Ascending aorta (tissue), 2 donors: Measurements from ENCODE around the gene ANKRD35. TPM values are rescaled to one million over a fixed set of nuclear protein-coding genes. Genes with fewer than 3 reads are reported as not detected.
"Not testable (repeated sequence)": the region's sequence is repeated elsewhere in the genome, so short reads cannot be mapped to it uniquely, and the experiment has no call there.

Experiments used
- DNase-seq, 2 donors: peaks; one replicate each; pipeline ENCODE4 v3.0.0-alpha.2; 2019; ENCODE audit warnings: low spot score in 2 of 2
- H3K27ac ChIP-seq, 2 donors: fragments of 200-600 bp; sonication (generic); one replicate each; pipeline ENCODE4 v1.5.1; 2016 to 2017; ENCODE audit warnings: mild to moderate bottlenecking in 1 of 2
- H3K27me3 ChIP-seq: fragments of 200-600 bp; sonication (generic); one replicate; pipeline ENCODE4 v1.5.1; 2017
- H3K36me3 ChIP-seq, 2 donors: fragments of 200-600 bp; sonication (generic); one replicate each; pipeline ENCODE4 v1.5.1; 2016
- H3K4me1 ChIP-seq, 2 donors: fragments of 200-600 bp; sonication (generic); one replicate each; pipeline ENCODE4 v1.5.1; 2016 to 2017; ENCODE audit warnings: mild to moderate bottlenecking in 1 of 2
- H3K4me3 ChIP-seq, 2 donors: fragments of 200-600 bp; sonication (generic); one replicate each; pipeline ENCODE4 v1.5.1; 2016 to 2017; ENCODE audit warnings: mild to moderate bottlenecking in 1 of 2
- H3K9me3 ChIP-seq, 2 donors: fragments of 200-600 bp; sonication (generic); one replicate each; pipeline ENCODE4 v1.5.1; 2016
- CTCF ChIP-seq, 3 experiments: fragments of 200-600 bp in 2 of 3; fragments of 450-650 bp in 1 of 3; sonication (generic) in 2 of 3; IDR thresholded peaks; one replicate each; pipeline ENCODE4 v1.5.1; 2016 to 2019; ENCODE audit warnings: antibody characterized with exemption in 3 of 3, mild to moderate bottlenecking in 1 of 3, moderate library complexity in 1 of 3
- intact Hi-C: fragments of 100-400 bp; cut with DNase I; formaldehyde crosslinking; loops from one replicate; pipeline ENCODE4 v1.15.1; 2023
- total RNA-seq: library from RNA; depleted of rRNA; stranded (reverse); fragments of >200 nt; gene quantifications from one replicate; pipeline ENCODE4 v1.1.0, GENCODE V29; 2016

Gene ANKRD35
- total RNA-seq, 1 donor from 2014 or later: 19.9 TPM

GRCh38 chr1:145823565-145824498 is 61.8 kb downstream of the ANKRD35 start, which contains the start of the genes POLR3C and RNF115:
TSS of gene POLR3C (plus strand) at chr1:145824200. CDS start at chr1:145825777, 1,577 bp downstream.
TSS of gene RNF115 (minus strand) at chr1:145824095. CDS start at chr1:145823873, 222 bp downstream.
- Histone ChIP-seq H3K9me3 (no peaks in the 10 kb centered on the region), H3K4me1 (peaks cover 0 to 17% of the 10 kb centered on the region in 2 donors), H3K27ac (peak within 1 kb of the TSS; percentile 95 to 96), H3K36me3 (peaks cover 24 to 29% of the 10 kb centered on the region in 2 donors), H3K4me3 (peak within 1 kb of the TSS; percentile 84 to 89), H3K27me3 (no peaks in the 10 kb centered on the region)
- DNase-seq: peak; percentile 58 to 95
- TF ChIP-seq CTCF (IDR thresholded peaks at IDR 0.05): peak in 1 of 3 experiments; percentile 10
- intact Hi-C loops: loop anchor here (5.0 kb wide), 1 partner anchor 42 kb away; no protein-coding TSS in a partner anchor

GRCh38 chr1:145822779-145823331 is 62.8 kb downstream of the ANKRD35 start:
- Histone ChIP-seq H3K4me1 (peaks cover 0 to 17% of the 10 kb centered on the region in 2 donors), H3K36me3 (peaks cover 15 to 19% of the 10 kb centered on the region in 2 donors)
- H3K4me3 ChIP-seq, H3K9me3 ChIP-seq, H3K27ac ChIP-seq, DNase-seq, H3K27me3 ChIP-seq: not testable (repeated sequence)
- intact Hi-C loops: loop anchor here (5.0 kb wide), 1 partner anchor 41 kb away; no protein-coding TSS in a partner anchor

DNA sequence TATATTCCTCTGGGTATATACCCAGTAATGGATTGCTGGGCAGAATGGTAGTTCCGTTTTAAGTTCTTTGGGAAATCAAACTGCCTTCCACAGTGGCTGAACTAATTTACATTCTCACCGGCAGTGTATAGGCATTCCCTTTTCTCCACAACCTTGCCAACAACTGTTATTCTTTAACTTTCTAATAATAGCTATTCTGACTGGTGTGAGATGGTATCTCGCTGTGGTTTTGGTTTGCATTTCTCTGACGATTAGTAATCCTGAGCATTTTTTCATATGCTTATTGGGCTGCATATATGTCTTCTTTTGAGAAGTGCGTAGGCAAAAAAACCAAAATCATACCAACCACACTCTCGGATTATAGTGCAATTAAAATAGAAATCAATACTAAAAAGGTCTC is 67.6 kb downstream of the ANKRD35 start:
- H3K4me3 ChIP-seq, DNase-seq, H3K27ac ChIP-seq: not testable (repeated sequence)

More for the DNA sequence above, 67.6 kb downstream of the ANKRD35 start:
- H3K4me1 ChIP-seq, H3K9me3 ChIP-seq, H3K36me3 ChIP-seq, H3K27me3 ChIP-seq, intact Hi-C loops: not testable (repeated sequence)

Other genes with a start within 250 kb of the ANKRD35 start
- gene PDZK1, start 178.5 kb downstream of the ANKRD35 start, total RNA-seq: not detected
- gene CD160, start 166.4 kb downstream of the ANKRD35 start, total RNA-seq: not detected
- gene RNF115, start 61.8 kb downstream of the ANKRD35 start, total RNA-seq: 16.5 TPM
- gene POLR3C, start 61.7 kb downstream of the ANKRD35 start, total RNA-seq: 18.9 TPM
- gene NUDT17, start 40.2 kb downstream of the ANKRD35 start, total RNA-seq: not detected
- gene PIAS3, start 26.8 kb downstream of the ANKRD35 start, total RNA-seq: 44.4 TPM
- gene ITGA10, start 24.2 kb upstream of the ANKRD35 start, total RNA-seq: 83.1 TPM
- gene PEX11B, start 32.9 kb upstream of the ANKRD35 start, total RNA-seq: 11.2 TPM
- gene RBM8A, start 41.6 kb upstream of the ANKRD35 start, total RNA-seq: 48.9 TPM
- 44.0 TPM for gene LIX1L, start 72.2 kb upstream of the ANKRD35 start, total RNA-seq
- gene ANKRD34A, start 78.7 kb upstream of the ANKRD35 start, total RNA-seq: 13.6 TPM
- gene POLR3GL, start 78.8 kb upstream of the ANKRD35 start, total RNA-seq: 22.9 TPM
- gene TXNIP, start 110.7 kb upstream of the ANKRD35 start, total RNA-seq: 877 TPM
- gene HJV, start 135.9 kb upstream of the ANKRD35 start, total RNA-seq: not detected